ENCODE measurements around the gene MEGF10.

Gene MEGF10

DNA sequence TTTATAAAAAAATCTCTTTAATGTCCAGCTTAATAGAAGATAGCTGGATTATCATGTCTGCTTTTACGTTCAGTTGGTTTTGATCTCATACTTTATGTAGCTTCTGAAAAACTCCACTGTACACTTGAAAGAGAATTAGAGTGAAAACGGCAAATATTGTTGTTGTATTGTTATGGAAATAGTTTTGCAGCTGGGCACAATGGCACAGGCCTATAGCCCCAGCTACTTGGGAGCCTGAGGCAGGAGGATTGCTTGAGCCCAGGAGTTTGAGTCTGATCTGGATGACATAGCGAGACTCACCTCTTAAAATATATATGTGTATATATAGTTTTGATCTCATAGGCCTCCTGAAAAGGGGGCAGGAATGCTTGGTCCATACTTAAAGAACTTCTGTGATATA is 159.4 kb downstream of the MEGF10 start:
- no peak for TF ChIP-seq CSDC2 (CRISPR knock-in tag; IDR thresholded peaks at IDR 0.05)
- TF ChIP-seq ZC3H10 (CRISPR knock-in tag; IDR thresholded peaks at IDR 0.05), result no peak
- TF ChIP-seq GLIS3 (CRISPR knock-in tag; IDR thresholded peaks at IDR 0.05), result no peak
- TF ChIP-seq ZFP3 (CRISPR knock-in tag; IDR thresholded peaks at IDR 0.05), result no peak
- TF ChIP-seq TCF4 (CRISPR knock-in tag; IDR thresholded peaks at IDR 0.05; ENCODE audit: borderline replicate concordance), result no peak
- TF ChIP-seq ZFP30 (CRISPR knock-in tag; IDR thresholded peaks at IDR 0.05), result no peak
- TF ChIP-seq ZNF70 (CRISPR knock-in tag; IDR thresholded peaks at IDR 0.05), result no peak
- no peak for TF ChIP-seq ZNF8 (CRISPR knock-in tag; IDR thresholded peaks at IDR 0.05)
- TF ChIP-seq, protein P1, sequence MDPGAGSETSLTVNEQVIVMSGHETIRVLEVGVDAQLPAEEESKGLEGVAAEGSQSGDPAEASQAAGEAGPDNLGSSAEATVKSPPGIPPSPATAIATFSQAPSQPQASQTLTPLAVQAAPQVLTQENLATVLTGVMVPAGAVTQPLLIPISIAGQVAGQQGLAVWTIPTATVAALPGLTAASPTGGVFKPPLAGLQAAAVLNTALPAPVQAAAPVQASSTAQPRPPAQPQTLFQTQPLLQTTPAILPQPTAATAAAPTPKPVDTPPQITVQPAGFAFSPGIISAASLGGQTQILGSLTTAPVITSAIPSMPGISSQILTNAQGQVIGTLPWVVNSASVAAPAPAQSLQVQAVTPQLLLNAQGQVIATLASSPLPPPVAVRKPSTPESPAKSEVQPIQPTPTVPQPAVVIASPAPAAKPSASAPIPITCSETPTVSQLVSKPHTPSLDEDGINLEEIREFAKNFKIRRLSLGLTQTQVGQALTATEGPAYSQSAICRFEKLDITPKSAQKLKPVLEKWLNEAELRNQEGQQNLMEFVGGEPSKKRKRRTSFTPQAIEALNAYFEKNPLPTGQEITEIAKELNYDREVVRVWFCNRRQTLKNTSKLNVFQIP (CRISPR knock-in tag; IDR thresholded peaks at IDR 0.05; ENCODE audit: borderline replicate concordance, low read depth), result no peak
- TF ChIP-seq, protein P2, sequence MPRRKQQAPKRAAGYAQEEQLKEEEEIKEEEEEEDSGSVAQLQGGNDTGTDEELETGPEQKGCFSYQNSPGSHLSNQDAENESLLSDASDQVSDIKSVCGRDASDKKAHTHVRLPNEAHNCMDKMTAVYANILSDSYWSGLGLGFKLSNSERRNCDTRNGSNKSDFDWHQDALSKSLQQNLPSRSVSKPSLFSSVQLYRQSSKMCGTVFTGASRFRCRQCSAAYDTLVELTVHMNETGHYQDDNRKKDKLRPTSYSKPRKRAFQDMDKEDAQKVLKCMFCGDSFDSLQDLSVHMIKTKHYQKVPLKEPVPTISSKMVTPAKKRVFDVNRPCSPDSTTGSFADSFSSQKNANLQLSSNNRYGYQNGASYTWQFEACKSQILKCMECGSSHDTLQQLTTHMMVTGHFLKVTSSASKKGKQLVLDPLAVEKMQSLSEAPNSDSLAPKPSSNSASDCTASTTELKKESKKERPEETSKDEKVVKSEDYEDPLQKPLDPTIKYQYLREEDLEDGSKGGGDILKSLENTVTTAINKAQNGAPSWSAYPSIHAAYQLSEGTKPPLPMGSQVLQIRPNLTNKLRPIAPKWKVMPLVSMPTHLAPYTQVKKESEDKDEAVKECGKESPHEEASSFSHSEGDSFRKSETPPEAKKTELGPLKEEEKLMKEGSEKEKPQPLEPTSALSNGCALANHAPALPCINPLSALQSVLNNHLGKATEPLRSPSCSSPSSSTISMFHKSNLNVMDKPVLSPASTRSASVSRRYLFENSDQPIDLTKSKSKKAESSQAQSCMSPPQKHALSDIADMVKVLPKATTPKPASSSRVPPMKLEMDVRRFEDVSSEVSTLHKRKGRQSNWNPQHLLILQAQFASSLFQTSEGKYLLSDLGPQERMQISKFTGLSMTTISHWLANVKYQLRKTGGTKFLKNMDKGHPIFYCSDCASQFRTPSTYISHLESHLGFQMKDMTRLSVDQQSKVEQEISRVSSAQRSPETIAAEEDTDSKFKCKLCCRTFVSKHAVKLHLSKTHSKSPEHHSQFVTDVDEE (CRISPR knock-in tag; IDR thresholded peaks at IDR 0.05), result no peak
- TF ChIP-seq RARB (CRISPR knock-in tag; IDR thresholded peaks at IDR 0.05), result no peak
- TF ChIP-seq SNAI2 (CRISPR knock-in tag; IDR thresholded peaks at IDR 0.05), result no peak
- TF ChIP-seq, protein P3, sequence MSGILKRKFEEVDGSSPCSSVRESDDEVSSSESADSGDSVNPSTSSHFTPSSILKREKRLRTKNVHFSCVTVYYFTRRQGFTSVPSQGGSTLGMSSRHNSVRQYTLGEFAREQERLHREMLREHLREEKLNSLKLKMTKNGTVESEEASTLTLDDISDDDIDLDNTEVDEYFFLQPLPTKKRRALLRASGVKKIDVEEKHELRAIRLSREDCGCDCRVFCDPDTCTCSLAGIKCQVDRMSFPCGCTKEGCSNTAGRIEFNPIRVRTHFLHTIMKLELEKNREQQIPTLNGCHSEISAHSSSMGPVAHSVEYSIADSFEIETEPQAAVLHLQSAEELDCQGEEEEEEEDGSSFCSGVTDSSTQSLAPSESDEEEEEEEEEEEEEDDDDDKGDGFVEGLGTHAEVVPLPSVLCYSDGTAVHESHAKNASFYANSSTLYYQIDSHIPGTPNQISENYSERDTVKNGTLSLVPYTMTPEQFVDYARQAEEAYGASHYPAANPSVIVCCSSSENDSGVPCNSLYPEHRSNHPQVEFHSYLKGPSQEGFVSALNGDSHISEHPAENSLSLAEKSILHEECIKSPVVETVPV (CRISPR knock-in tag; IDR thresholded peaks at IDR 0.05), result no peak
- no peak for TF ChIP-seq ARNTL (CRISPR knock-in tag; IDR thresholded peaks at IDR 0.05; ENCODE audit: borderline replicate concordance, low read depth)
- no peak for ATAC-seq

DNA sequence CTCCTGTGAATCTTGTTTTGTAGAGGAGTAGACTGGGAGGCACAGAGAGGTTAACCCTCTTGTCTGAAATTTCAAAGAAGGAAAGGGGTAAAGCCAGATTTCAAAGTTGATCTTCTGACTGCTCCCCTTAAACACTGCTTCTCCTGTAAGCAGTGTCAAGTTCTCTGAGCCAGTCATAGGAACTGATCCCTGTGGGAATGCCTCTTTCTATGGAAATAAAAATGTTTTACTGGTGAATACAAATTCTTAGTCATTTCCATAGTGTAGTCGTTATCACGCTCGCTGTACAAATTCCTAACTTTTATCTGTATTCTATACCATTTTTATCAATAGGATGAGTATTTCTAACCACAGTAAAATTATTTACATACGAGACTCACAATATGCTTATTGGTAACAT is 160.5 kb downstream of the MEGF10 start:
- no peak for ATAC-seq
- TF ChIP-seq ESRRG (CRISPR knock-in tag; IDR thresholded peaks at IDR 0.05) (no peak), ZNF70 (CRISPR knock-in tag; IDR thresholded peaks at IDR 0.05) (no peak), OSR1 (CRISPR knock-in tag; IDR thresholded peaks at IDR 0.05) (no peak), ZFP30 (CRISPR knock-in tag; IDR thresholded peaks at IDR 0.05) (no peak), ZFP3 (CRISPR knock-in tag; IDR thresholded peaks at IDR 0.05) (no peak), PPARA (CRISPR knock-in tag; IDR thresholded peaks at IDR 0.05; ENCODE audit: borderline replicate concordance) (no peak), RARB (CRISPR knock-in tag; IDR thresholded peaks at IDR 0.05) (no peak), TOX (CRISPR knock-in tag; IDR thresholded peaks at IDR 0.05; ENCODE audit: borderline replicate concordance) (no peak), ISL1 (CRISPR knock-in tag; IDR thresholded peaks at IDR 0.05) (no peak), ARNTL (CRISPR knock-in tag; IDR thresholded peaks at IDR 0.05; ENCODE audit: borderline replicate concordance, low read depth) (no peak), GLIS3 (CRISPR knock-in tag; IDR thresholded peaks at IDR 0.05) (no peak), ZC3H10 (CRISPR knock-in tag; IDR thresholded peaks at IDR 0.05) (no peak), SNAI2 (CRISPR knock-in tag; IDR thresholded peaks at IDR 0.05) (no peak), ZNF8 (CRISPR knock-in tag; IDR thresholded peaks at IDR 0.05) (no peak)
- TF ChIP-seq, protein P3 (CRISPR knock-in tag; IDR thresholded peaks at IDR 0.05), result no peak
- TF ChIP-seq, protein P1 (CRISPR knock-in tag; IDR thresholded peaks at IDR 0.05; ENCODE audit: borderline replicate concordance, low read depth), result no peak
- TF ChIP-seq, protein P2 (CRISPR knock-in tag; IDR thresholded peaks at IDR 0.05), result no peak
- TF ChIP-seq, protein P4, sequence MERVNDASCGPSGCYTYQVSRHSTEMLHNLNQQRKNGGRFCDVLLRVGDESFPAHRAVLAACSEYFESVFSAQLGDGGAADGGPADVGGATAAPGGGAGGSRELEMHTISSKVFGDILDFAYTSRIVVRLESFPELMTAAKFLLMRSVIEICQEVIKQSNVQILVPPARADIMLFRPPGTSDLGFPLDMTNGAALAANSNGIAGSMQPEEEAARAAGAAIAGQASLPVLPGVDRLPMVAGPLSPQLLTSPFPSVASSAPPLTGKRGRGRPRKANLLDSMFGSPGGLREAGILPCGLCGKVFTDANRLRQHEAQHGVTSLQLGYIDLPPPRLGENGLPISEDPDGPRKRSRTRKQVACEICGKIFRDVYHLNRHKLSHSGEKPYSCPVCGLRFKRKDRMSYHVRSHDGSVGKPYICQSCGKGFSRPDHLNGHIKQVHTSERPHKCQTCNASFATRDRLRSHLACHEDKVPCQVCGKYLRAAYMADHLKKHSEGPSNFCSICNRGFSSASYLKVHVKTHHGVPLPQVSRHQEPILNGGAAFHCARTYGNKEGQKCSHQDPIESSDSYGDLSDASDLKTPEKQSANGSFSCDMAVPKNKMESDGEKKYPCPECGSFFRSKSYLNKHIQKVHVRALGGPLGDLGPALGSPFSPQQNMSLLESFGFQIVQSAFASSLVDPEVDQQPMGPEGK (CRISPR knock-in tag; IDR thresholded peaks at IDR 0.05; ENCODE audit: borderline replicate concordance), result no peak

Measured in SK-N-SH treated with all-trans-retinoic acid at 6 μM for 48 hours (cell line).